Adrenal gland (tissue), 5 donors: ENCODE data around the gene SPDYC.

Experiments used
- POLR2A ChIP-seq, 2 donors: fragments of 450-650 bp; IDR thresholded peaks; one replicate each; pipeline ENCODE4 v1.6.1; 2017; ENCODE audit warnings: antibody characterized with exemption in 2 of 2, mild to moderate bottlenecking in 2 of 2, moderate library complexity in 1 of 2
- TF ChIP-seq, protein P1 (sequence below), 6 experiments: fragments of 450-650 bp in 4 of 6; fragments of 200-600 bp in 2 of 6; sonication (generic) in 1 of 6; IDR thresholded peaks; 1 replicate in 5 of 6; 2 replicates in 1 of 6; pipeline versions ENCODE4 v1.5.1 to v1.8.0; 2016 to 2021; ENCODE audit warnings: antibody characterized with exemption in 6 of 6, mild to moderate bottlenecking in 2 of 6, moderate library complexity in 1 of 6
- donor health status: DM: no; HTN: no; CAD: no.

DNA sequence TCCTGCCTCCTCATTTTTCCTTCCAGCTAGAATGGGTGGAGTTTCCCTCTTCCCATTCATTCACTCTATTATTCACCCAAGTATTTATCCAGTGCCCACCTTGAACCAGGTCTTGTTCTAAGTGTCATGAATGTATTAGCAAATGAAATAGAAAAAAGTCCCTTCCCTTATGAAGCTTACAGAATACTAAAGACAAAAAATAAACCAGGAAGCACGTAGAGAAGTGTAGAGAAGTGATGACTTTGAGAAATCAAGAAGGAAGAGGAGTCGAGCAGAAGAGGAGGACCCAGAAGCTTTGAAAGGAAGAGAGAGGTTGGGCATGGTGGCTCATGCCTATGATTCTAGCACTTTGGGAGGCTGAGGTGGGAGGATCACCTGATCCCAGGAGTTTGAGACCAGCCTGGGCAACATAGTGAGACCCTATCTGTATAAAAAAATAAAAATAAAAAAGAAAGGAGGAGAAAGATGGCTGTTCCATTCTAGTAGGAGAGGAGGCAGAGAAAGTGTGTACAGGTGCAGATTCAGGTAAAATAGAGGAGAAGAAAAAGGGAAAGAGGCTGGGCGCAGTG, 18.6 kb upstream of the SPDYC start:
- TF ChIP-seq, protein P1, sequence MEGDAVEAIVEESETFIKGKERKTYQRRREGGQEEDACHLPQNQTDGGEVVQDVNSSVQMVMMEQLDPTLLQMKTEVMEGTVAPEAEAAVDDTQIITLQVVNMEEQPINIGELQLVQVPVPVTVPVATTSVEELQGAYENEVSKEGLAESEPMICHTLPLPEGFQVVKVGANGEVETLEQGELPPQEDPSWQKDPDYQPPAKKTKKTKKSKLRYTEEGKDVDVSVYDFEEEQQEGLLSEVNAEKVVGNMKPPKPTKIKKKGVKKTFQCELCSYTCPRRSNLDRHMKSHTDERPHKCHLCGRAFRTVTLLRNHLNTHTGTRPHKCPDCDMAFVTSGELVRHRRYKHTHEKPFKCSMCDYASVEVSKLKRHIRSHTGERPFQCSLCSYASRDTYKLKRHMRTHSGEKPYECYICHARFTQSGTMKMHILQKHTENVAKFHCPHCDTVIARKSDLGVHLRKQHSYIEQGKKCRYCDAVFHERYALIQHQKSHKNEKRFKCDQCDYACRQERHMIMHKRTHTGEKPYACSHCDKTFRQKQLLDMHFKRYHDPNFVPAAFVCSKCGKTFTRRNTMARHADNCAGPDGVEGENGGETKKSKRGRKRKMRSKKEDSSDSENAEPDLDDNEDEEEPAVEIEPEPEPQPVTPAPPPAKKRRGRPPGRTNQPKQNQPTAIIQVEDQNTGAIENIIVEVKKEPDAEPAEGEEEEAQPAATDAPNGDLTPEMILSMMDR (IDR thresholded peaks at IDR 0.05): no peak
- no peak for TF ChIP-seq POLR2A (IDR thresholded peaks at IDR 0.05)
